Measurements from ENCODE around the gene MEIS2.

The MEIS2 gene

GRCh38 chr15:37134699-37135131 is 34.4 kb upstream of the MEIS2 start:
- Histone ChIP-seq H3K9me3 (ENCODE audit: control insufficient read depth in 2 of 2, low read length in 2 of 2) (no peaks in the 10 kb centered on the region), H3K4me1 (ENCODE audit: control insufficient read depth in 2 of 2, insufficient read depth in 2 of 2, low read length in 2 of 2) (no peaks in the 10 kb centered on the region), H3K36me3 (ENCODE audit: control insufficient read depth in 2 of 2, insufficient read depth in 2 of 2, low read length in 2 of 2) (no peaks in the 10 kb centered on the region), H3K27ac (ENCODE audit: low read depth in 2 of 2, low read length in 2 of 2) (no peak overlapping the region), H3K4me3 (ENCODE audit: low read length in 2 of 2) (no peak overlapping the region), H3K27me3 (ENCODE audit: control insufficient read depth in 2 of 2, insufficient read depth in 2 of 2, low read length in 2 of 2) (peaks cover 0 to 4% of the 10 kb centered on the region in 2 donors), H3K9ac (ENCODE audit: low read depth in 1 of 2, low read length in 2 of 2) (no peak overlapping the region)

- H3K9me3 ChIP-seq (ENCODE audit: control insufficient read depth in 2 of 2, low read length in 2 of 2), result no peaks in the 10 kb centered on the region
- H3K27me3 ChIP-seq (ENCODE audit: control insufficient read depth in 2 of 2, insufficient read depth in 2 of 2, low read length in 2 of 2), result peaks cover 0 to 4% of the 10 kb centered on the region in 2 donors
- no peaks in the 10 kb centered on the region for H3K36me3 ChIP-seq (ENCODE audit: control insufficient read depth in 2 of 2, insufficient read depth in 2 of 2, low read length in 2 of 2)
- no peaks in the 10 kb centered on the region for H3K4me1 ChIP-seq (ENCODE audit: control insufficient read depth in 2 of 2, insufficient read depth in 2 of 2, low read length in 2 of 2)
- no peak overlapping the region for H3K27ac ChIP-seq (ENCODE audit: low read depth in 2 of 2, low read length in 2 of 2)
- H3K4me3 ChIP-seq (ENCODE audit: low read length in 2 of 2), result no peak overlapping the region
- no peak overlapping the region for H3K9ac ChIP-seq (ENCODE audit: low read depth in 1 of 2, low read length in 2 of 2)
These were observed 33.9 kb upstream of the MEIS2 start for GRCh38 chr15:37134244-37134643.

- Histone ChIP-seq H3K9me3 (ENCODE audit: control insufficient read depth in 2 of 2, low read length in 2 of 2) (no peaks in the 10 kb centered on the region), H3K27me3 (ENCODE audit: control insufficient read depth in 2 of 2, insufficient read depth in 2 of 2, low read length in 2 of 2) (peaks cover 0 to 4% of the 10 kb centered on the region in 2 donors), H3K27ac (ENCODE audit: low read depth in 2 of 2, low read length in 2 of 2) (no peak overlapping the region), H3K36me3 (ENCODE audit: control insufficient read depth in 2 of 2, insufficient read depth in 2 of 2, low read length in 2 of 2) (no peaks in the 10 kb centered on the region), H3K9ac (ENCODE audit: low read depth in 1 of 2, low read length in 2 of 2) (no peak overlapping the region), H3K4me3 (ENCODE audit: low read length in 2 of 2) (no peak overlapping the region), H3K4me1 (ENCODE audit: control insufficient read depth in 2 of 2, insufficient read depth in 2 of 2, low read length in 2 of 2) (no peaks in the 10 kb centered on the region)
These were observed 33.3 kb upstream of the MEIS2 start for GRCh38 chr15:37133602-37134001.

GRCh38 chr15:37132826-37133417 is 32.6 kb upstream of the MEIS2 start:
- Histone ChIP-seq H3K27ac (ENCODE audit: low read depth in 2 of 2, low read length in 2 of 2) (no peak overlapping the region), H3K9ac (ENCODE audit: low read depth in 1 of 2, low read length in 2 of 2) (no peak overlapping the region), H3K27me3 (ENCODE audit: control insufficient read depth in 2 of 2, insufficient read depth in 2 of 2, low read length in 2 of 2) (peaks cover 0 to 4% of the 10 kb centered on the region in 2 donors), H3K36me3 (ENCODE audit: control insufficient read depth in 2 of 2, insufficient read depth in 2 of 2, low read length in 2 of 2) (no peaks in the 10 kb centered on the region), H3K4me1 (ENCODE audit: control insufficient read depth in 2 of 2, insufficient read depth in 2 of 2, low read length in 2 of 2) (no peaks in the 10 kb centered on the region), H3K9me3 (ENCODE audit: control insufficient read depth in 2 of 2, low read length in 2 of 2) (no peaks in the 10 kb centered on the region), H3K4me3 (ENCODE audit: low read length in 2 of 2) (no peak overlapping the region)

GRCh38 chr15:37131621-37132020 is 31.3 kb upstream of the MEIS2 start:
- H3K27ac ChIP-seq (ENCODE audit: low read depth in 2 of 2, low read length in 2 of 2), result no peak overlapping the region

GRCh38 chr15:37130356-37130755 is 30.0 kb upstream of the MEIS2 start:
- H3K36me3 ChIP-seq (ENCODE audit: control insufficient read depth in 2 of 2, insufficient read depth in 2 of 2, low read length in 2 of 2), result no peaks in the 10 kb centered on the region
- no peak overlapping the region for H3K4me3 ChIP-seq (ENCODE audit: low read length in 2 of 2)
- H3K9me3 ChIP-seq (ENCODE audit: control insufficient read depth in 2 of 2, low read length in 2 of 2), result no peaks in the 10 kb centered on the region
- no peak overlapping the region for H3K27ac ChIP-seq (ENCODE audit: low read depth in 2 of 2, low read length in 2 of 2)
- peaks cover 0 to 4% of the 10 kb centered on the region in 2 donors for H3K27me3 ChIP-seq (ENCODE audit: control insufficient read depth in 2 of 2, insufficient read depth in 2 of 2, low read length in 2 of 2)
- no peaks in the 10 kb centered on the region for H3K4me1 ChIP-seq (ENCODE audit: control insufficient read depth in 2 of 2, insufficient read depth in 2 of 2, low read length in 2 of 2)
- no peak overlapping the region for H3K9ac ChIP-seq (ENCODE audit: low read depth in 1 of 2, low read length in 2 of 2)

More at GRCh38 chr15:37131621-37132020, 31.3 kb upstream of the MEIS2 start:
- Histone ChIP-seq H3K4me3 (ENCODE audit: low read length in 2 of 2) (no peak overlapping the region), H3K9ac (ENCODE audit: low read depth in 1 of 2, low read length in 2 of 2) (no peak overlapping the region), H3K36me3 (ENCODE audit: control insufficient read depth in 2 of 2, insufficient read depth in 2 of 2, low read length in 2 of 2) (no peaks in the 10 kb centered on the region), H3K27me3 (ENCODE audit: control insufficient read depth in 2 of 2, insufficient read depth in 2 of 2, low read length in 2 of 2) (peaks cover 0 to 4% of the 10 kb centered on the region in 2 donors), H3K4me1 (ENCODE audit: control insufficient read depth in 2 of 2, insufficient read depth in 2 of 2, low read length in 2 of 2) (no peaks in the 10 kb centered on the region), H3K9me3 (ENCODE audit: control insufficient read depth in 2 of 2, low read length in 2 of 2) (no peaks in the 10 kb centered on the region)

GRCh38 chr15:37125143-37125542 is 24.8 kb upstream of the MEIS2 start:
- H3K36me3 ChIP-seq (ENCODE audit: control insufficient read depth in 2 of 2, insufficient read depth in 2 of 2, low read length in 2 of 2), result no peaks in the 10 kb centered on the region
- no peak overlapping the region for H3K27ac ChIP-seq (ENCODE audit: low read depth in 2 of 2, low read length in 2 of 2)
- H3K9me3 ChIP-seq (ENCODE audit: control insufficient read depth in 2 of 2, low read length in 2 of 2), result no peaks in the 10 kb centered on the region
- H3K4me1 ChIP-seq (ENCODE audit: control insufficient read depth in 2 of 2, insufficient read depth in 2 of 2, low read length in 2 of 2), result no peaks in the 10 kb centered on the region
- H3K9ac ChIP-seq (ENCODE audit: low read depth in 1 of 2, low read length in 2 of 2), result no peak overlapping the region
- H3K27me3 ChIP-seq (ENCODE audit: control insufficient read depth in 2 of 2, insufficient read depth in 2 of 2, low read length in 2 of 2), result no peaks in the 10 kb centered on the region
- no peak overlapping the region for H3K4me3 ChIP-seq (ENCODE audit: low read length in 2 of 2)

- Histone ChIP-seq H3K4me1 (ENCODE audit: control insufficient read depth in 2 of 2, insufficient read depth in 2 of 2, low read length in 2 of 2) (no peaks in the 10 kb centered on the region), H3K4me3 (ENCODE audit: low read length in 2 of 2) (no peak overlapping the region), H3K27me3 (ENCODE audit: control insufficient read depth in 2 of 2, insufficient read depth in 2 of 2, low read length in 2 of 2) (no peaks in the 10 kb centered on the region), H3K9ac (ENCODE audit: low read depth in 1 of 2, low read length in 2 of 2) (no peak overlapping the region), H3K36me3 (ENCODE audit: control insufficient read depth in 2 of 2, insufficient read depth in 2 of 2, low read length in 2 of 2) (no peaks in the 10 kb centered on the region), H3K9me3 (ENCODE audit: control insufficient read depth in 2 of 2, low read length in 2 of 2) (no peaks in the 10 kb centered on the region), H3K27ac (ENCODE audit: low read depth in 2 of 2, low read length in 2 of 2) (no peak overlapping the region)
These were observed 24.0 kb upstream of the MEIS2 start for GRCh38 chr15:37124331-37124730.

GRCh38 chr15:37122703-37123102 is 22.4 kb upstream of the MEIS2 start:
- no peaks in the 10 kb centered on the region for H3K9me3 ChIP-seq (ENCODE audit: control insufficient read depth in 2 of 2, low read length in 2 of 2)
- H3K27me3 ChIP-seq (ENCODE audit: control insufficient read depth in 2 of 2, insufficient read depth in 2 of 2, low read length in 2 of 2), result no peaks in the 10 kb centered on the region
- no peaks in the 10 kb centered on the region for H3K36me3 ChIP-seq (ENCODE audit: control insufficient read depth in 2 of 2, insufficient read depth in 2 of 2, low read length in 2 of 2)
- no peaks in the 10 kb centered on the region for H3K4me1 ChIP-seq (ENCODE audit: control insufficient read depth in 2 of 2, insufficient read depth in 2 of 2, low read length in 2 of 2)
- H3K4me3 ChIP-seq (ENCODE audit: low read length in 2 of 2), result no peak overlapping the region
- no peak overlapping the region for H3K27ac ChIP-seq (ENCODE audit: low read depth in 2 of 2, low read length in 2 of 2)
- H3K9ac ChIP-seq (ENCODE audit: low read depth in 1 of 2, low read length in 2 of 2), result no peak overlapping the region

GRCh38 chr15:37121492-37121891 is 21.1 kb upstream of the MEIS2 start:
- H3K9ac ChIP-seq (ENCODE audit: low read depth in 1 of 2, low read length in 2 of 2), result no peak overlapping the region
- no peak overlapping the region for H3K27ac ChIP-seq (ENCODE audit: low read depth in 2 of 2, low read length in 2 of 2)
- no peaks in the 10 kb centered on the region for H3K4me1 ChIP-seq (ENCODE audit: control insufficient read depth in 2 of 2, insufficient read depth in 2 of 2, low read length in 2 of 2)
- no peak overlapping the region for H3K4me3 ChIP-seq (ENCODE audit: low read length in 2 of 2)
- H3K27me3 ChIP-seq (ENCODE audit: control insufficient read depth in 2 of 2, insufficient read depth in 2 of 2, low read length in 2 of 2), result no peaks in the 10 kb centered on the region
- H3K36me3 ChIP-seq (ENCODE audit: control insufficient read depth in 2 of 2, insufficient read depth in 2 of 2, low read length in 2 of 2), result no peaks in the 10 kb centered on the region
- H3K9me3 ChIP-seq (ENCODE audit: control insufficient read depth in 2 of 2, low read length in 2 of 2), result no peaks in the 10 kb centered on the region

- no peaks in the 10 kb centered on the region for H3K9me3 ChIP-seq (ENCODE audit: control insufficient read depth in 2 of 2, low read length in 2 of 2)
- H3K27ac ChIP-seq (ENCODE audit: low read depth in 2 of 2, low read length in 2 of 2), result no peak overlapping the region
- H3K27me3 ChIP-seq (ENCODE audit: control insufficient read depth in 2 of 2, insufficient read depth in 2 of 2, low read length in 2 of 2), result peaks cover 9 to 13% of the 10 kb centered on the region in 2 donors
- H3K4me3 ChIP-seq (ENCODE audit: low read length in 2 of 2), result no peak overlapping the region
- H3K4me1 ChIP-seq (ENCODE audit: control insufficient read depth in 2 of 2, insufficient read depth in 2 of 2, low read length in 2 of 2), result no peaks in the 10 kb centered on the region
- no peaks in the 10 kb centered on the region for H3K36me3 ChIP-seq (ENCODE audit: control insufficient read depth in 2 of 2, insufficient read depth in 2 of 2, low read length in 2 of 2)
- no peak overlapping the region for H3K9ac ChIP-seq (ENCODE audit: low read depth in 1 of 2, low read length in 2 of 2)
These were observed 16.7 kb upstream of the MEIS2 start for GRCh38 chr15:37117030-37117429.
